Activated T-cell treated with anti-CD3 and anti-CD28 coated beads, Interleukin-2, amount 50 U/mL, for 48 hours (primary cell): ENCODE data around the gene TRAPPC14.

ENCODE experiments used
- DNase-seq, 2 experiments: peaks; one replicate each; pipeline ENCODE4 v3.0.0-alpha.2; 2020

Gene TRAPPC14

DNA sequence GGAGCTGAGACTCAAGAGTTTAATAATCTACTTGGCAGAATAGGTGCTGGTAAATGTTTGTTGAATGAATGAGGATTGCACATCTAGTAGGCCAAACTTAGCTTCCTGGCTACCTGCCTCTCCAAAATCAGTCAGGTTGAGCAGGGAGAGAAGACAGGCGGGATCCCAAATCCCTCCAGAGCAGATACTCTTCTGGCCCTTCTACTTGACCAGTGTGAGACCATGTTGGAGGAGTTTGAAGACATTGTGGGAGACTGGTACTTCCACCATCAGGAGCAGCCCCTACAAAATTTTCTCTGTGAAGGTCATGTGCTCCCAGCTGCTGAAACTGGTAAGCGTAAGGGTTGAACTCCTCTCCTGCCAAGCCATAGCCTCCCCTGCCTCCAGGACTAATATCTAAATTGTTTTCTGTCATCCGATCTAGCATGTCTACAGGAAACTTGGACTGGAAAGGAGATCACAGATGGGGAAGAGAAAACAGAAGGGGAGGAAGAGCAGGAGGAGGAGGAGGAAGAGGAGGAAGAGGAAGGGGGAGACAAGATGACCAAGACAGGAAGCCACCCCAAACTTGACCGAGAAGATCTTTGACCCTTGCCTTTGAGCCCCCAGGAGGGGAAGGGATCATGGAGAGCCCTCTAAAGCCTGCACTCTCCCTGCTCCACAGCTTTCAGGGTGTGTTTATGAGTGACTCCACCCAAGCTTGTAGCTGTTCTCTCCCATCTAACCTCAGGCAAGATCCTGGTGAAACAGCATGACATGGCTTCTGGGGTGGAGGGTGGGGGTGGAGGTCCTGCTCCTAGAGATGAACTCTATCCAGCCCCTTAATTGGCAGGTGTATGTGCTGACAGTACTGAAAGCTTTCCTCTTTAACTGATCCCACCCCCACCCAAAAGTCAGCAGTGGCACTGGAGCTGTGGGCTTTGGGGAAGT, 34.0 kb downstream of the TRAPPC14 start:
- no peak for DNase-seq

DNA sequence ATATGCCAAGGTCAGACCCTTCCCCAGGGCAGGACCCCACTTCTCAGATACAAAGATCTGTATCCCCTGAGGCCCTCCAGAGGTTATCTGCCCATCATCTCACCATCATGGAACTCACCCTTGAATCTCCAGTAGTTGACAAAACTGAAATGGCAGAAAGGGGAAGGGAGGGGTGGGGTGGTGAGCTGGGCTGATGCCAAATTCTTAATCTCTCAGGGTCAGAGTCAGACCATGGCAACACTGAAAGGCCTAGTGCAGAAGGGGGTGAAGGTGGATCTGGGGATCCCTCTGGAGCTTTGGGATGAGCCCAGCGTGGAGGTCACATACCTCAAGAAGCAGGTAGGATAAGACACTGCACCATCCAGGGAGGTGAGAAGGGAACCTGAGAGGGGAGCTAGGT, 36.0 kb downstream of the TRAPPC14 start:
- no peak for DNase-seq

DNA sequence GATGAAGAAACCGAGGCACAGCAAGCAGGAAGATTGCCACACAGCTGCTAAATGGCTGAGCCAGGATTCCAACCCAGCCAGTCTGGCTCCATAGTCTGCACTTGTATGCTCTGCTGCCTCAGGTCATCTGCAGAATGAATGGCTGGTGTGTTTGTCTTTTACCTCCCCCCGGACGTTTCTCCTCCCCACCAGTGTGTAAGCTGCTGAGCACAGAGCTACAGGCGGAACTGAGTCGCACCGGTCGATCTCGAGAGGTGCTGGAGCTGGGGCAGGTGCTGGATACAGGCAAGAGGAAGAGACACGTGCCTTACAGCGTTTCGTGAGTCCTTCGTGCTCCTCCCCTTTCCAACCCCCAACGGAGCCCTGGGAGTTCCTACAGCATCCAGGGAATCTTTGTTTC, 36.5 kb downstream of the TRAPPC14 start:
- DNase-seq: no peak

DNA sequence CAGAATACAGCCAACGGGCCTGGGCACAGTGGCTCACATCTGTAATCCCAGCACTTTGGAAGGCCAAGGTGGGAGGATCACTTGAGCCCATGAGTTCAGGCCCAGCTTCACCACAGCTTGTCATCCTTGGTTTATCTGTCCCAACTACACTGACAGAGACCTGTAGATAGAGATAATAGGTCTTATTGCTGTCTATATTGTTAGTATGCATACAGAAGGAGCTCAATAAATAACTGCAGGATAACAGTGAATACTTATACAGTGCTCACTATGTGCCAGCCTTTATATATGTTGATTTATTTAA, 37.8 kb downstream of the TRAPPC14 start:
- DNase-seq: no peak

DNA sequence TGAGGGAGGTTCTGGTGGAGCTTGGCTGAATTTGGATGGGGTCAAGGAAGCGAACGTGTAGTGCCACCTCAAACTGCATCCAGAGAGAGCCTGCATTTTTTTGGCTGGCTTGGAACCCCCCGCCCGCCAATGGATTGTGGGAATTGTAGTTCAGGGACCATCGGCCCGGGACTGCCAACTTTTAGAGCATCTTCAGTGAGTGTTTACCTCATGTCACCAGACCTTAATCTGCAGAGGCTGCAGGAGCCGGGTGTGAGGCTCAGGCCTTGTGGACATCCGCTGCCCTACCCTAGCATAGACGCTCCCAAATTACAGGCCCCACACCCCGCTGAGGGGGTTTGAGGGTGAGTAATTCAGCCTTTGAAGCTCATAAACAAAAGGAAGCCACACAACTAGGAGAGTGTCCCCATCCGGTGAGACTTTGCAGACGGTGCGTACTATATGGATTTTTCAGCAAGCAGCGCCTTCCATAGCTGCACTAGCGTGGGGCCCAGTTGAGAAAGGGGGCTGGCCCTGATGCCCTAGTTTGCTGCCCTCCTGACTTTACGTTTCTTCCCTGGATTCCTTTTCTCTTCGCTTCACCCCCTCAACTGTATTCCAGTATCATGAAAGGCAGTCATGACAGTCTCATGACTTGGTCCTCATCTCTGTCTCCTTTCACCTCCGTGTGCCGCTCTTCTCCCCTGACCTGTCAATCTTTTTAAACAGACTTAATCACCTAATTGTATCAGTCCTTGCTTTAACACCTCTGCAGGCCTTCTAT, 38.4 kb downstream of the TRAPPC14 start:
- DNase-seq: peak; percentile 84 to 85

DNA sequence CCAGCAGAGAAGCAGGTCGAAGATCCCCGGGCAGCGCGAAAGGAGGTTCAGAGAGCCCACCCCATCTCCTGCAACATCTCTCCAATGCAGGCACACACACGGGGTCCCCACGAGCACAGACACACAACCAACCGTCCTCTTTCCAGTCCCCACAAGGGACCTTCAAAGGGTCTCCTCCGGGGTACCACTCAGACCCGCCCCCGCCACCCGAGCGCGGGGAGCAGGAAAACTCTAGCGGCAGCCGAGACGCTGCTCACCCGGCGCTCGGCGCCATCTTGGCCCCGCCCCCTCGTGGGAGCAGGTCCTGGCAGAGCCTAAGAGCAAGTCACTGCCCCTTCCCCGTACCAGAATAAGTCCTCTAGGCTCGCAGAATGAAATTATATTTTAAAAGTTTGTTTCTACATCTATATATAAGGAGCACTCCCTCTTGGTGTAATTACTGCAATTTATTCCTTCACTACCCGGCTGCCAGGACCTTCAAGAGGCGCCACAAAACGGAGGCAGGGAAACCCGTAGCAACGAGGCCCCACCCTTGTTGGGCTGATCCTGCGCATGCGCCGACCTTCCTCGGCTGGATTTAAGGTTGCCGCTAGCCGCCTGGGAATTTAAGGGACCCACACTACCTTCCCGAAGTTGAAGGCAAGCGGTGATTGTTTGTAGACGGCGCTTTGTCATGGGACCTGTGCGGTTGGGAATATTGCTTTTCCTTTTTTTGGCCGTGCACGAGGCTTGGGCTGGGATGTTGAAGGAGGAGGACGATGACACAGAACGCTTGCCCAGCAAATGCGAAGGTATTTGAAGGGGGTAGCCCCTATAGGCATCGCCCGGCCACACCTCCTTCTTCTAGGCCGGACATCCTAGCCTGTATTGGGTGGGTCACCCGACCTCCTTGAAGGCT, 39.2 kb downstream of the TRAPPC14 start, which contains the start of the genes CNPY4 and TAF6:
TSS of gene CNPY4 (plus strand) at position 563 of the 898 bp plus-strand sequence. CDS start at position 674, 111 bp downstream.
TSS of gene TAF6 (minus strand) at position 287 of the 898 bp plus-strand sequence. CDS start 5,149 bp downstream, outside the sequence.
- DNase-seq: peak; percentile 96

DNA sequence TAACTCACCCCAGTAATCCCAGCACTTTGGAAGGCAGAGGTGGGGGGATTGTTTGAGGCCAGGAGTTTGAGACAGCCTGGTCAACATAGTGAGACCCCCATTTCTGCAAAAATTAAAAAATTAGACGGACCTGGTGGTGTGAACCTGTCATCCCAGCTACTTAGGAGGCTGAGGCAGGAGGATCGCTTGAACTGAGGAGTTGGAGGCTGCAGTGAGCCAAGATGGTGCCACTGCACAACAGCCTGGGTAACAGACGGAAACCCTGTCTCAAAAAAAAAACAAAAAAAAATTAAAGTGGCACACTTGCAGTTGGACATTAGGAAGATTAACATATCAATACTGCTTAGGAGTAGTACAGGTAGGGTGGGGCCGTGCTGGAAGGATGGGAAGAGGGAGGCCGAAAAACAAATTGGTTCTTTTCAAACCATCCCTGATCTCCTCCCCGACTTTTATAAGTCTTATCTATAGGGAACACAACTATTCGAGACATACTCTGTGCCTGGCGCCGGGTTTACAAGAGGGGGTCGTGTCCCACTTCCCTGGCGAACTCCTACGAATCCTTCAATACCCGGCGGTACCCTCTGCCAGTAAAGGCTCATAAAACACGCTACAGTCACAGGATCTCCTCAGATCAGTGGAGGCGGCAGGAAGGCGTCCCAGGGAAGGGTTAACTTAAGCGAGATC, 40.0 kb downstream of the TRAPPC14 start:
- no peak for DNase-seq

DNA sequence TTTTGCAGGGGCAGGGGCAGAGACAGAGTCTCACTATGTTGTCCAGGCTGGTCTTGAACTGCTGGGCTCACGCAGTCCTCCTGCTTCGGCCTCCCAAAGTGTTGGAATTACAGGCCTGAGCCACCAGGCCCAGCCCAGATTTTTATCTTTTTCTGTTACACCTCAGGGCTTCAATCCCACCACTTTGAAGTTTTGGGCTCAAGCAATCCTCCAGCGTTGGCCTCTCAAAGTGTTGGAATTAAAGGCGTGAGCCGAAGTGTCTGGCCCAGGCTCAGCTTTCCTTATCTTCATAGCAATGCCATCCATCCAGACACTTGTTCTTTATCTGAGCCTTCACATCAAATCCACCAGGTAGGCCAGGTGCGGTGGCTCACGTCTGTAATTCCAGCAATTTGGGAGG, 43.5 kb downstream of the TRAPPC14 start:
- DNase-seq: no peak

DNA sequence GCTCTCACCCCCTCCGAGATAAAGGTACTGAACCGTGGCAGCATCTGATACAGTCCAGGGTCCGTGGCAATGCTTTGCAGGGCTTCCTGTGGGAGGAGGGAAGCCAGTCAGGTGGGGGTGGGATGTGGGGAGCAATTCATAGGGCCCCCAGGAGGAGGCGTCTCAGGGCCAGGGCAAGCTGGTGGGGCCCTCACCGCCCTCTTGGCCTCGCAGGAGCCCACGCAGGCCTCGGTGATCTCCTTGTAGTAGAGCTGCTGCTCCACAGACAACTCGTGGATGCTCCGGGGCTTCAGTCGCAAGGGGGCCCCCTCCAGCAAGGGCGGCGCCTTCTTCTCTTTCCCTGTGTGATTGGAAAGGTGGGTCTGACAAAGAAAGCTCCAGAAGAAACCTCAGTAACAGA, 46.6 kb downstream of the TRAPPC14 start:
- DNase-seq: no peak

DNA sequence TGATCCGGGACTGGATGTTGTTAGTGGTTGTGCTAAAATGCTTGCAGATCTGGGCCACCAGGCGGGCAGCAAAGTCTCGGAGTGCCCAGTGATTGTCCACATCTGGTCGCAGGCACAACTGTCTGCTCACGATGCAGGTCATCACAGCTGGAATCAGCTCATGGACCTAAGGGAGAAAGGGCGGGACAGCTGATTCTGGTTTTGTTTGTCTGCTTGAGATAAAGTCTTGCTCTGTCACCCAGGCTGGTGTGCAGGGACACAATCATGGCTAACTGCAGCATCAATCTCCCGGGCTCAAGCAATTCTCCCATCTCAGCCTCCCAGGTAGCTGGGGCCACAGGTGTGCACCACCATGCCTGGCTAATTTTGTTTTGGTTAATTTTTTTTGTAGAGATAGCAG, 47.4 kb downstream of the TRAPPC14 start:
- DNase-seq: no peak

DNA sequence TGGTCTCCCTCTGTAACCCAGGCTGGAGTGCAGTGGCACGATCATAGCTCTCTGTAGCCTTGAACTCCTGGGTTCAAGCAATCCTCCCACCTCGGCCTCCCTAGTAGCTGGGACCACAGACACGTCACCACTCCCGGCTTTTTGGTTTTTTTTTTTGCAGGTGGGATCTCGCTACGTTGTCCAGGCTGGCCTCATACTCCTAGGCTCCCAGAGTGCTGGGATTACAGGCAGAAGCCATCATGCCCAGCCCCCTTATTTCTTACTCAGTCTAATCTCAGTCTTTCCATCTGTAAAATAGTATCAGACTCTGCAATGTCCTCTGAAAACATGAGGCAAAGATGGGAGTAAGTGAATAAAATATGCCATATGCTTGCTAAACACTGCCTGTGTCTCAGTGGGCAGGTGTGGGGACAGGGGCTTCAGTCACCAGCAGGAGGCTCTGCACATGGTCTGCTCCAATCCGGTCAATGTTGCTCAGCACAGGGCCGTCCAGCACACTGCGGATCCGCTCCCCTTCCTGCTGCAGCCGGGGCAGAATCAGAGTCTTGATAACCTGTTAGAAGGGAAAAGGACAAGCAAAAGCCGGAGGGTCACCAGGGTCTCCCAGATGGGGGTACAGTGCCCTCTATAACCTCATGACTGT, 48.9 kb downstream of the TRAPPC14 start:
- no peak for DNase-seq

DNA sequence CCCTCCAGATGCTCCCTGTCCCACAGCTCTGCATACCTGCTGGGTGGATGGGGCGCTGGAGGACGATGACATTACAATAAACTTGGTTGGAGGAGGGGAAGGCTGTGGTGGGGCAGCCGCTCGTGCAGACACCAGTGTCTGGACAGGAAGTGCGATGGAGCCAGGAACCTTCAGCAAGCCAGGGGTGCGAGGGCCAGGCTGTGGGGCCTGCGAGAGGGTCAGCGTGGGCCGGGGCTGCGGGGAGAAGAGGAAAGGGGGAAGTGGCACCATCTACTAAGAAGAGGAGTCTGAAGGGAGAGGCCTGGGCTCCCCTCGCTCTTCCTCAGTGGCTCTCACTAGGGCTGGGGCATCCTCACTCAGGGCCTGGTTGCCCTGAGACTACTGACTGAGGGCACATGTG, 50.6 kb downstream of the TRAPPC14 start:
- DNase-seq: no peak

DNA sequence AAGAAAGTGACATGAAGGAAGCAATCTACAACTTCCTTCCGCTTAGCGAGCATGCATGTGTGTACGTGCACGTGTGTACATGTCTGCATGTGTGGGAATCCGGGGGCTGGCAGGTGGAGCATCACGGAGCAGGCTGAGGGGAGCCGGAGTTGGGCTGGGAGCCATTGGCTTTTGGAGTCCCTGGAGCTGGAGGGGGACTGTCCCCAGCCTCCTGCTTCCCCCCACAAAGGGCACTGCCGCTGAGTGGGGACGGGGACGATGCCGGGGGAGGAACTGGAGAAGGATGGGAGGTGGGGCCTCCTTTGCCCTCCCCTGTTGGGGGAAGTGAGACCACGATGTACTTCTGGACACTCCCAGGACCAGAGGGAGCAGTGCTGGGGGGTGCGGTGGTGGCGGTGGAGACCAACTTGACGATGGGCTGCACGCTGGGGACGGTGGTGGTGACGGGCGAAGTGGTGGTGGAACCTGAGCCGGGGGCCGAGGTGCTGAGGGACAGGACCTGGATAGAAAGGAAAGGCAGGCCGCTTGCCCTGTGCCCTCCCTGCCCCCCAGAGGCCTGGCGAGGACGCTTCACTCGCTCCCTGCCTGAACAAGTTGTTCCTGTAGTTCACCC, 51.3 kb downstream of the TRAPPC14 start:
- no peak for DNase-seq

DNA sequence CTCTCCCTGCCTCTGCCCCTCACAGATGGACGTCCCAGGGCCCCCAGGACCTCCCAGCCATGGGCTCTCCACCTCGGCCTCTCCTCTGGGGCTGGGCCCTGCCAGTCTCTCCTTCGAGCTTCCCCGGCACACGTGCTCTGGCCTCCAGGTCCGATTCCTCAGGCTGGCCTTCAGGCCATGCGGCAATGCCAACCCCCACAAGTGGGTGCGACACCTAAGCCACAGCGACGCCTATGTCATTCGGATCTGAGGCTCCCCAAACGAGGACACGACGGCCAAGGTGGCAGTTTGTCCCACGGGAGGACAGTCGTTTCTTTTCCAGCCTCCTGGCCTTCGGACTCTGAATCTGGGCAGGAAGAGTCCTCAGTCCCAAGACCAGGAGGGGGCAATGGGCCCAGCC, 51.9 kb downstream of the TRAPPC14 start:
- no peak for DNase-seq

DNA sequence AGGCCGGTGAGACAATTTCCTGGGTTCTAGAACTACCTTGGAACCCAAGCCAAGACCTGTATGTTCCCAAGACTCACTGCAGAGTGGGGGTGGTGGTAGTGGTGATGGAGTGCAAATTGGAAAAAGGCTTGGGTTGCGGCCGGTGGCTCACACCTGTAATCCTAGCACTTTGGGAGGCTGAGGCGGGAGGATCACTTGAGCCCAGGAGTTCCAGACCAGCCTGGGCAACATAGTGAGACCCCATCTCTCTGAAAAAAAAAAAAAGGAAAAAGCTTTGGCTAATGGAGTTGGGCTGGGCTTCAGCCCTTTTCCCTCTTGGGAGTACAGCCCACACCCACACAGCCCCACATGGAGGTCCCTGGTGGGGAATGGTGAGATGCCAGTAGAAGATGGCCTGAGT, 53.0 kb downstream of the TRAPPC14 start:
- DNase-seq: no peak
